ENCODE data around the gene NPAS2.

GRCh38 chr2:100861340-100861739 lies 41.4 kb downstream of the NPAS2 start:
- TF ChIP-seq, protein P1, sequence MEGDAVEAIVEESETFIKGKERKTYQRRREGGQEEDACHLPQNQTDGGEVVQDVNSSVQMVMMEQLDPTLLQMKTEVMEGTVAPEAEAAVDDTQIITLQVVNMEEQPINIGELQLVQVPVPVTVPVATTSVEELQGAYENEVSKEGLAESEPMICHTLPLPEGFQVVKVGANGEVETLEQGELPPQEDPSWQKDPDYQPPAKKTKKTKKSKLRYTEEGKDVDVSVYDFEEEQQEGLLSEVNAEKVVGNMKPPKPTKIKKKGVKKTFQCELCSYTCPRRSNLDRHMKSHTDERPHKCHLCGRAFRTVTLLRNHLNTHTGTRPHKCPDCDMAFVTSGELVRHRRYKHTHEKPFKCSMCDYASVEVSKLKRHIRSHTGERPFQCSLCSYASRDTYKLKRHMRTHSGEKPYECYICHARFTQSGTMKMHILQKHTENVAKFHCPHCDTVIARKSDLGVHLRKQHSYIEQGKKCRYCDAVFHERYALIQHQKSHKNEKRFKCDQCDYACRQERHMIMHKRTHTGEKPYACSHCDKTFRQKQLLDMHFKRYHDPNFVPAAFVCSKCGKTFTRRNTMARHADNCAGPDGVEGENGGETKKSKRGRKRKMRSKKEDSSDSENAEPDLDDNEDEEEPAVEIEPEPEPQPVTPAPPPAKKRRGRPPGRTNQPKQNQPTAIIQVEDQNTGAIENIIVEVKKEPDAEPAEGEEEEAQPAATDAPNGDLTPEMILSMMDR (IDR thresholded peaks at IDR 0.05) = no peak
- TF ChIP-seq POLR2A (IDR thresholded peaks at IDR 0.05; ENCODE audit: low read depth) = no peak

All from esophagus muscularis mucosa (tissue), 3 donors.